ENCODE measurements around the gene TSR3.

- TF ChIP-seq NFIC (IDR thresholded peaks at IDR 0.05): no peak
- TF ChIP-seq CEBPB (IDR thresholded peaks at IDR 0.05): no peak
- no peak for TF ChIP-seq EP300 (IDR thresholded peaks at IDR 0.05; ENCODE audit: borderline replicate concordance)
- TF ChIP-seq ZBTB7A (IDR thresholded peaks at IDR 0.05; ENCODE audit: low read depth): no peak
- no peak for TF ChIP-seq FOXM1 (IDR thresholded peaks at IDR 0.05; ENCODE audit: borderline replicate concordance, low read depth)
- no peak for TF ChIP-seq YY1 (IDR thresholded peaks at IDR 0.05; ENCODE audit: low read depth)
- TF ChIP-seq RAD21 (IDR thresholded peaks at IDR 0.05; ENCODE audit: low read depth): no peak
- TF ChIP-seq TCF12 (IDR thresholded peaks at IDR 0.05; ENCODE audit: low read depth): no peak
Observed at GRCh38 chr16:1374418-1375297, 23.0 kb upstream of the TSR3 start.

Data from Ishikawa (cell line).